HL-60 (cell line): Measurements from ENCODE around the gene NKAIN4.

Experiments
- DNase-seq, 2 experiments: peaks; one replicate each; pipeline ENCODE4 v3.0.0-alpha.2; 2010 to 2020; ENCODE audit warnings: low read depth in 1 of 2, low spot score in 1 of 2
- H3K27ac ChIP-seq: fragments of 250-450 bp; sonication (Bioruptor Pico); replicated peaks from 2 replicates; pipeline ENCODE4 v1.5.1; 2020; ENCODE audit warnings: mild to moderate bottlenecking, moderate library complexity
- H3K27me3 ChIP-seq: fragments of 250-450 bp; sonication (Bioruptor Pico); 2 replicates; pipeline ENCODE4 v1.5.1; 2021; ENCODE audit warnings: mild to moderate bottlenecking, moderate library complexity; ENCODE audit not compliant: insufficient read depth, poor library complexity, severe bottlenecking
- H3K4me3 ChIP-seq: replicated peaks from 2 replicates; pipeline ENCODE4 v1.5.1; 2011; ENCODE audit warnings: mild to moderate bottlenecking, control low read depth, low read length; ENCODE audit not compliant: insufficient read depth
- GABPA ChIP-seq: IDR thresholded peaks from 2 replicates; pipeline ENCODE4 v1.6.1; 2012; ENCODE audit warnings: low read depth
- POLR2AphosphoS5 ChIP-seq: IDR thresholded peaks from 2 replicates; pipeline ENCODE4 v1.6.1; 2012; ENCODE audit warnings: low read depth
- REST ChIP-seq: IDR thresholded peaks from 2 replicates; pipeline ENCODE4 v1.6.1; 2012; ENCODE audit warnings: low read depth; ENCODE audit not compliant: insufficient replicate concordance
- SPI1 ChIP-seq: IDR thresholded peaks from 2 replicates; pipeline ENCODE4 v1.6.1; 2012; ENCODE audit warnings: low read depth, mild to moderate bottlenecking, borderline replicate concordance
- TF ChIP-seq, protein P1 (sequence below): IDR thresholded peaks from one replicate; pipeline ENCODE4 v1.5.1; 2011; ENCODE audit warnings: low read length, control low read depth, inconsistent platforms; ENCODE audit not compliant: insufficient read depth

Gene NKAIN4

DNA sequence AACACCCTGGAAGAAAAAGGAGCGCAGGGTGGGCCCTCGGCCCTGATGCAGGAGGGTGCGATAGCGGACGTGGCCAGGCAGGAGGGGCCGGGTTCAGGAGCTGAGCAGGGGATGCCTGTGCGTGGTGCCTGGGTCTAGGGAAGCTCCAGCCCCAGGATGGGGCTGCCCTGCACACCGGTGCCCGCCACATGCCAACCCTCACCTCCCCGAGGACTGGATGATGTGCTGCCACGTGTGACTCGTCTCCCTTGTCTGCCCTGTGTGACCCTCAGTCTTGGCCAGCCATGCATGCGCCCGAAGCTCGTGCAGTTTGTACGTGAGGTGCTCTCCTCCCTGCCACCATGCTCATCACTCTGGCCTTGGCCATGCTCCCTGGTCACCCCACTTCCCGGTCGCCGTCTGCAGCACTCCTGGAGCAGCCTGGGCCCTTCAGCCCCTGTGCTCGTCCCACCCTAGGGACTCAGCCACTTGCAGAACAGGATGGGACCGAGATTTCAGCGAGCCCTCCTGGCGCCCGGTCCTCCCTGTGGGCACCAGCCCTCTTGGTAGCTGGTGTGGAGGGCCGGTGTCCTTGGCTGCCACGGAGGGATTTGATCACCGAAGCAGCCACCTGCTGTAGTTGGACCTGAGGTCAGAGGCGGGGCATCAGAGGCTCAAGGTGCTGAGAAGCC lies 34.5 kb upstream of the NKAIN4 start:
- Histone ChIP-seq H3K27me3 (no peaks in the 10 kb centered on the region), H3K4me3 (no peak overlapping the region), H3K27ac (no peak overlapping the region)
- DNase-seq: no peak
- no peak for TF ChIP-seq SPI1
- TF ChIP-seq GABPA: no peak
- no peak for TF ChIP-seq REST
- TF ChIP-seq POLR2AphosphoS5: no peak; the same call in 1 of the 2 replicates
- TF ChIP-seq, protein P1, sequence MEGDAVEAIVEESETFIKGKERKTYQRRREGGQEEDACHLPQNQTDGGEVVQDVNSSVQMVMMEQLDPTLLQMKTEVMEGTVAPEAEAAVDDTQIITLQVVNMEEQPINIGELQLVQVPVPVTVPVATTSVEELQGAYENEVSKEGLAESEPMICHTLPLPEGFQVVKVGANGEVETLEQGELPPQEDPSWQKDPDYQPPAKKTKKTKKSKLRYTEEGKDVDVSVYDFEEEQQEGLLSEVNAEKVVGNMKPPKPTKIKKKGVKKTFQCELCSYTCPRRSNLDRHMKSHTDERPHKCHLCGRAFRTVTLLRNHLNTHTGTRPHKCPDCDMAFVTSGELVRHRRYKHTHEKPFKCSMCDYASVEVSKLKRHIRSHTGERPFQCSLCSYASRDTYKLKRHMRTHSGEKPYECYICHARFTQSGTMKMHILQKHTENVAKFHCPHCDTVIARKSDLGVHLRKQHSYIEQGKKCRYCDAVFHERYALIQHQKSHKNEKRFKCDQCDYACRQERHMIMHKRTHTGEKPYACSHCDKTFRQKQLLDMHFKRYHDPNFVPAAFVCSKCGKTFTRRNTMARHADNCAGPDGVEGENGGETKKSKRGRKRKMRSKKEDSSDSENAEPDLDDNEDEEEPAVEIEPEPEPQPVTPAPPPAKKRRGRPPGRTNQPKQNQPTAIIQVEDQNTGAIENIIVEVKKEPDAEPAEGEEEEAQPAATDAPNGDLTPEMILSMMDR: no peak

DNA sequence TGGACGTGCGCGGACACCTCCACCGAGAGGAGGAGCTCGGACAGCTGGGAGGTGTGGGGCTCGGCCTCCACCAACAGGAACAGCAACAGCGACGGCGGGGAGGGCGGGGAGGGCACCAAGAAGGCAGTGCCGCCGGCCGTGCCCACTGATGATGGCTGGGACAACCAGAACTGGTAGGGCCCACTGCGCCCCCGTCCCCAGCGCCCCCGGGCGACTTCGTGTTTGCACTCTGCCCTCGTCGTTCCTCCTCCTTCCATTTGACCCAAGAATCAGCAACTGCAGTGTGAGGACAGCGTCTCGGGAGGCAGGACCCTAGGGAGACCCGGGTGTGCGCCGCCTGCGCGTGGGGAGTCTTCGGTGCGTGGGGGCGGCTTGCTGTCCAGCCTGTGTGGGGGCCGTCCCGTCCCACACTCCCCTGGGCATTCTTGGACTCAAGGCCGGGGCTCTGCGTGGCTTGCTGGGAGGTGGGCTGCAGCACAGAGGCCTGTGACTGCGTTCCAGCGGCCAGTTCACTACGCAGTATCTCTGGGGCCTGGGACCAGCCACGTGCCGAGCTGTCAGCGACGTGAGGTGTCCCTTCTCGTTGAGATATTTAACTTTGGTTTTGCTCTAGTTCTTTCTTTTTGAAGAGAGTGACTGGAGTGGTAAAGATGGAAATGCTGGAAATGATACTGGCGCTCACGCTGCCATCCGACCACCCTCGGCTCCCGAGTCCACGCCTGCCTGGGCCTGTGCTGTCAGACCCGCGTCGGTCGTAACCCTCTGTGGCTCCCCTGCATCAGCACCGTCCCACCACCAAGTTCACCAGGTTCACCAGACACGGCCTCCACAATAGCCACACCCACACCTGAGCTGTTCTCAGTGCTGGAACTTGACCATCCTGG lies 33.7 kb upstream of the NKAIN4 start:
- no peak overlapping the region for H3K4me3 ChIP-seq
- no peaks in the 10 kb centered on the region for H3K27me3 ChIP-seq
- DNase-seq: no peak
- no peak overlapping the region for H3K27ac ChIP-seq
- no peak for TF ChIP-seq POLR2AphosphoS5
- TF ChIP-seq, protein P1: no peak

DNA sequence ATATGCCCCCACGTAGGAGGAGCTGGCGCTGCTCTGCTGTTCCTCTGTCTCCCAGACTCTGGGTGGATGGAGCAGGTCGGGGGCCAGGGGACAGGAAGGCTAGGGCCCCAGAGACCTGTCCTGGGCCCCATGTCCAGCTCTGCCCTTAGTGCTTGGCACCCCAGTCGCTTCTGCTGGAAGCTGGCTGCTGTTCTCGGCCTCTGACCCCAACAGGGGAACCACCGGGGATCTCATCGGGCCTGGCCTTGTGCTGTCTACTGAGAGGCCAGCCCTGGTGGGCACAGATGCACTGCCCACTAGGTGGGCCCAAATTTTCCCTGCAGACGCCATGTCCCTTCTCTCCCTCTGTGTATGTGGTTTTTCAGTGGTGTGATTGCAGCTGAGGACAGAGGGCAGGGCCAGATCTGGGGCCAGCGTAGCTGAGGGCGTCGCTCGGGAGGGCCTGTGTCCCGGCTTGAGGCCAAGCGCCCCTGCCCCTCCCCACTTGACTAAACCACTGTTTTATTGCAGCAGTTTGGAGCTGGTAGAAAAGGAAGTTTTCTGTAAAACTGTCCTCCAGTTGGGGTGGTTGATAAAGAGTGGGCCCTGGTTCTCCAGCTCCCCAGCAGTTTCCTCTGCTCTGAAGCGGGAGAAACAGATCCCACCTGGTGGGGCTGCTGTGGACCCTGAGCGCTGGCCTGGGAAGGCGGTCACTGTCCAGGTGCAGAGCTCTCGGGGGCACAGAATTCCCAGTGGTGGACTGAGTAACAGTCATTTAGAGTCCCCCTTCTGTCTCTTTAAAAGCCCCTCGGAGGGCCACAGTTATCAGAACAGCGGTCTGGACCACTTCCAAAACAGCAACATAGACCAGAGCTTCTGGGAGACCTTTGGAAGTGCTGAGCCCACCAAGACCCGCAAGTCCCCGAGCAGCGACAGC lies 32.8 kb upstream of the NKAIN4 start:
- Histone ChIP-seq H3K27ac (no peak overlapping the region), H3K4me3 (no peak overlapping the region), H3K27me3 (no peaks in the 10 kb centered on the region)
- TF ChIP-seq REST (no peak), SPI1 (no peak), GABPA (no peak), POLR2AphosphoS5 (no peak)
- TF ChIP-seq, protein P1: no peak
- DNase-seq: no peak
